Smooth muscle cell (in vitro differentiated cells): ENCODE measurements around the gene PLEKHA8. TPM values are rescaled to one million over a fixed set of nuclear protein-coding genes. Genes with fewer than 3 reads are reported as not detected.

ENCODE experiments used
- DNase-seq: peaks from one replicate; lab custom pipeline; 2025; ENCODE audit not compliant: unreplicated experiment; lab: John Stamatoyannopoulos, UW
- H2AFZ ChIP-seq: fragments of 200-600 bp; sonication (generic); 2 replicates; pipeline ENCODE4 v1.6.0; 2016; ENCODE audit warnings: antibody characterized with exemption, low read depth, mild to moderate bottlenecking
- H3F3A ChIP-seq: fragments of 200-600 bp; sonication (generic); 2 replicates; pipeline ENCODE4 v1.6.0; 2017; ENCODE audit warnings: antibody characterized with exemption, low read depth
- H3K27ac ChIP-seq: fragments of 200-600 bp; sonication (generic); 2 replicates; pipeline ENCODE4 v1.5.1; 2016; ENCODE audit warnings: low read depth, mild to moderate bottlenecking
- H3K27me3 ChIP-seq: fragments of 200-600 bp; sonication (generic); 2 replicates; pipeline ENCODE4 v1.6.1; 2016; ENCODE audit warnings: low read depth, mild to moderate bottlenecking
- H3K36me3 ChIP-seq: fragments of 200-600 bp; sonication (generic); 2 replicates; pipeline ENCODE4 v1.5.1; 2016; ENCODE audit warnings: low read depth
- H3K4me1 ChIP-seq: fragments of 200-600 bp; sonication (generic); 2 replicates; pipeline ENCODE4 v1.5.1; 2016; ENCODE audit warnings: low read depth
- H3K4me2 ChIP-seq: fragments of 200-600 bp; sonication (generic); 2 replicates; pipeline ENCODE4 v1.6.0; 2016; ENCODE audit warnings: mild to moderate bottlenecking
- H3K4me3 ChIP-seq: fragments of 200-600 bp; sonication (generic); 2 replicates; pipeline ENCODE4 v1.5.1; 2016; ENCODE audit warnings: mild to moderate bottlenecking
- H3K79me2 ChIP-seq: fragments of 200-600 bp; sonication (generic); 2 replicates; pipeline ENCODE4 v1.6.0; 2016; ENCODE audit warnings: low read depth, mild to moderate bottlenecking
- H3K9ac ChIP-seq: fragments of 200-600 bp; sonication (generic); 2 replicates; pipeline ENCODE4 v1.6.0; 2016; ENCODE audit warnings: low read depth
- H3K9me3 ChIP-seq: fragments of 200-600 bp; sonication (generic); replicated peaks from 2 replicates; pipeline ENCODE4 v1.5.1; 2016; ENCODE audit warnings: low read depth
- H4K20me1 ChIP-seq: fragments of 200-600 bp; sonication (generic); 2 replicates; pipeline ENCODE4 v1.6.0; 2016; ENCODE audit warnings: low read depth
- WGBS: methylation state at CpG from one replicate; pipeline ENCODE4 v1.1.7; 2016; ENCODE audit warnings: low lambda C conversion rate; 5-methylcytosine and 5-hydroxymethylcytosine counted together
- polyA plus RNA-seq: library from polyadenylated mRNA; unstranded; fragments of >200 nt; fragmentation: Nextera tagmentation; extraction: Ambion mirVana; gene quantifications from 2 replicates; pipeline ENCODE4 v1.2.1, GENCODE V29; 2016
- total RNA-seq: library from RNA; depleted of rRNA; stranded (reverse); fragments of >200 nt; gene quantifications from 2 replicates; pipeline ENCODE4 v1.2.3, GENCODE V29; 2014
- TF ChIP-seq, protein P1 (sequence below): fragments of 200-600 bp; sonication (generic); IDR thresholded peaks from 2 replicates; pipeline ENCODE4 v1.5.1; 2017; ENCODE audit warnings: borderline replicate concordance, mild to moderate bottlenecking, antibody characterized with exemption; ENCODE audit not compliant: insufficient read depth, poor library complexity, severe bottlenecking

Gene PLEKHA8
- total and polyA plus RNA-seq, 2 experiments from 2014 or later, result 10.0 to 20.4 TPM

- no peak overlapping the region for H3K27ac ChIP-seq
- TF ChIP-seq, protein P1, sequence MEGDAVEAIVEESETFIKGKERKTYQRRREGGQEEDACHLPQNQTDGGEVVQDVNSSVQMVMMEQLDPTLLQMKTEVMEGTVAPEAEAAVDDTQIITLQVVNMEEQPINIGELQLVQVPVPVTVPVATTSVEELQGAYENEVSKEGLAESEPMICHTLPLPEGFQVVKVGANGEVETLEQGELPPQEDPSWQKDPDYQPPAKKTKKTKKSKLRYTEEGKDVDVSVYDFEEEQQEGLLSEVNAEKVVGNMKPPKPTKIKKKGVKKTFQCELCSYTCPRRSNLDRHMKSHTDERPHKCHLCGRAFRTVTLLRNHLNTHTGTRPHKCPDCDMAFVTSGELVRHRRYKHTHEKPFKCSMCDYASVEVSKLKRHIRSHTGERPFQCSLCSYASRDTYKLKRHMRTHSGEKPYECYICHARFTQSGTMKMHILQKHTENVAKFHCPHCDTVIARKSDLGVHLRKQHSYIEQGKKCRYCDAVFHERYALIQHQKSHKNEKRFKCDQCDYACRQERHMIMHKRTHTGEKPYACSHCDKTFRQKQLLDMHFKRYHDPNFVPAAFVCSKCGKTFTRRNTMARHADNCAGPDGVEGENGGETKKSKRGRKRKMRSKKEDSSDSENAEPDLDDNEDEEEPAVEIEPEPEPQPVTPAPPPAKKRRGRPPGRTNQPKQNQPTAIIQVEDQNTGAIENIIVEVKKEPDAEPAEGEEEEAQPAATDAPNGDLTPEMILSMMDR, result no peak
- DNase-seq, result peak; percentile 30
- peak overlapping the region; percentile 82 for H3K4me3 ChIP-seq
- no peaks in the 10 kb centered on the region for H3F3A ChIP-seq
- WGBS, result under 1% methylated on average over 54 of the region's 93 CpGs
- peak overlapping the region; percentile 81 for H2AFZ ChIP-seq
- no peaks in the 10 kb centered on the region for H4K20me1 ChIP-seq
- H3K9me3 ChIP-seq, result no peaks in the 10 kb centered on the region
- H3K9ac ChIP-seq, result no peak overlapping the region
- no peaks in the 10 kb centered on the region for H3K36me3 ChIP-seq
- peaks cover 6% of the 10 kb centered on the region for H3K27me3 ChIP-seq
- no peaks in the 10 kb centered on the region for H3K79me2 ChIP-seq
- no peaks in the 10 kb centered on the region for H3K4me1 ChIP-seq
- peak overlapping the region; percentile 85 for H3K4me2 ChIP-seq
Measured at GRCh38 chr7:30135301-30136116, 107.3 kb downstream of the PLEKHA8 start.

- Histone ChIP-seq H3K79me2 (no peaks in the 10 kb centered on the region), H3K27me3 (peaks cover 6% of the 10 kb centered on the region), H3K4me3 (peak overlapping the region; percentile 82), H4K20me1 (no peaks in the 10 kb centered on the region), H3K4me1 (no peaks in the 10 kb centered on the region), H3F3A (no peaks in the 10 kb centered on the region), H3K4me2 (peak overlapping the region; percentile 85), H3K27ac (no peak overlapping the region), H2AFZ (peak overlapping the region; percentile 38), H3K9ac (no peak overlapping the region), H3K9me3 (no peaks in the 10 kb centered on the region), H3K36me3 (no peaks in the 10 kb centered on the region)
- TF ChIP-seq, protein P1, result no peak
- WGBS, result 10% methylated on average over 27 of the region's 36 CpGs
- DNase-seq, result no peak
Measured at GRCh38 chr7:30136117-30136731, 108.0 kb downstream of the PLEKHA8 start.

DNA sequence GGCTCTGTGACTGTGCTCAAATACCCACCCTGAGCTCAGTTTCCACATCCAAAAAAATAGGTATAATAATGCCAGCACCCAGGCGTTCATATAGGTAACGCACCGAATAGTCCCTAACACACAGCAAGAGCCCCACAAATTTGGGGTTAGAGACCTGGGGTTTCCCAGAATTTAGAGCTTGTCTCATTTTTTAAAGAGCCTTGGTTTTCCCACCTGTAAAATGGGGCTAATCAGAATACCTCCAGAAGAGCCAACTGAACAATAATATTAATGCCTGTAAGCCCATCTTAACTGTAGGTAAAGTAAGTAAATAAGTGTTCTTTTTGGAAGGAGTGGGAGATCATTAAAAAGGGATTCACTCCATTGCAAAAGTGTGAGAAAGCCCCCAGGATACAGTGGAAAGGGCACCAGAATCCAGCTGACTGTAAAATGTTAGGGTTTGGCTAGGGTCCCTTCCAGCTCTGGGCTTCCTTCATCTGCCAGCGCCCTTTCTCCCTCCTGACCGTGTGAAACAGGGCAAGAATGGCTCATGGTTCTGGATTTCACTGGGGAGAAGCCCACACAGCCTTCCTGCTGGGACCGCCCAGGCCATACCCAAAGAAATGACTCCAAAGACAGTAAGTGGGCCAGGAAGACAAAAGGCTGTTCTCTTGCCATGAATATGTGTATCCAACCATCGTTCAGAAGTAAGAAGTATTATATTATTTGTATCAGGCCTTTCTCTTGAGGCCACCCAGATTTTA is 108.7 kb downstream of the PLEKHA8 start:
- no peak overlapping the region for H3K4me3 ChIP-seq
- no peaks in the 10 kb centered on the region for H3F3A ChIP-seq
- 89% methylated on average over 7 of the region's 7 CpGs for WGBS
- H3K4me1 ChIP-seq, result no peaks in the 10 kb centered on the region
- TF ChIP-seq, protein P1, result no peak
- no peaks in the 10 kb centered on the region for H4K20me1 ChIP-seq
- H3K27me3 ChIP-seq, result peaks cover 6% of the 10 kb centered on the region
- no peaks in the 10 kb centered on the region for H3K9me3 ChIP-seq
- no peaks in the 10 kb centered on the region for H3K79me2 ChIP-seq
- peak overlapping the region; percentile 85 for H3K4me2 ChIP-seq
- H3K36me3 ChIP-seq, result no peaks in the 10 kb centered on the region
- H3K9ac ChIP-seq, result no peak overlapping the region
- no peak overlapping the region for H3K27ac ChIP-seq
- no peak overlapping the region for H2AFZ ChIP-seq
- no peak for DNase-seq
